Natural killer cell treated with Interleukin-12 subunit alpha and Interleukin-12 subunit beta and Interleukin-15 and Interleukin-18, amount 100 ng/mL, for 72 hours (primary cell): Measurements from ENCODE around the gene CYSTM1. TPM values are rescaled to one million over a fixed set of nuclear protein-coding genes. Genes with fewer than 3 reads are reported as not detected.
A peak's percentile ranks its signal among the peaks of the same experiment; 100 is the strongest.

Experiments used
- ATAC-seq, 2 donors: fragments of 150-1000 bp; cut with Tn5 transposase in 1 of 2; sonication (Bioruptor Pico), chemical (Tn5 transposase) in 1 of 2; 2 replicates each; pipeline ENCODE4 v1.10.0; 2021
- DNase-seq: peaks from one replicate; pipeline ENCODE4 v3.0.0; 2022; ENCODE audit warnings: low spot score
- H3K27ac Mint-ChIP-seq, 2 donors: 1 replicate in 1 of 2; 2 replicates in 1 of 2; pipeline ENCODE4 v1.8.0; 2022; ENCODE audit warnings: mixed read lengths in 2 of 2, mild to moderate bottlenecking in 1 of 2, moderate library complexity in 1 of 2
- H3K27me3 Mint-ChIP-seq, 2 donors: 1 replicate in 1 of 2; 2 replicates in 1 of 2; pipeline ENCODE4 v1.8.0; 2022; ENCODE audit warnings: mixed read lengths in 2 of 2
- H3K36me3 Mint-ChIP-seq: one replicate; pipeline ENCODE4 v1.8.0; 2022; ENCODE audit warnings: mixed read lengths
- H3K4me1 Mint-ChIP-seq, 2 donors: 1 replicate in 1 of 2; 2 replicates in 1 of 2; pipeline ENCODE4 v1.8.0; 2022; ENCODE audit warnings: low read depth in 2 of 2, mixed read lengths in 2 of 2, mild to moderate bottlenecking in 1 of 2
- H3K4me3 Mint-ChIP-seq: one replicate; pipeline ENCODE4 v1.8.0; 2022; ENCODE audit warnings: mixed read lengths
- H3K9me3 Mint-ChIP-seq: 2 replicates; pipeline ENCODE4 v1.8.0; 2022; ENCODE audit warnings: mixed read lengths
- total RNA-seq, 2 donors: library from RNA; stranded (reverse); gene quantifications; one replicate each; pipeline ENCODE4 v1.2.3, GENCODE V29; 2022

CYSTM1 gene
- total RNA-seq, 2 donors from 2014 or later, result 11.7 to 14.8 TPM

DNA sequence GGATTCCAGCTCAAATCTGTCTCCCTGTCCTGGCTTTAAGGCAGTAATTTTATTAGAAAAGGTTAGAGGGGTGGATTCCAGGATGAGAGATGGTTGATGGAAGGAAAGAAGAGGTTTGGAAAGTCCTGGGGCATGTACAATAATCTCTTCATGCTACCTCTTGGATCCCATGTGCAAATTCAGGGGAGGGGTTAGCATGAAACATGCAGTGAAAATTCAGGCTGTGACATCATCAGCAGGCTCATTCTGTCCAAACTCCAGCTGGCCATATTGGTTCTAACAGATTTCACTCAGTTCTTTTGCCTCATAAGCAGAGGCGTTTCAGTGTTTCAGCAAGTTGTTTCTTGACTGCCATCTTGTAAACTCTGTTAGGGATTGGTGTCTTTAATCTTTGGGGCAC is 55.4 kb downstream of the CYSTM1 start:
- no peak for DNase-seq
- no peak for ATAC-seq
- Mint-ChIP-seq H3K27me3 (peaks cover 17% of the 10 kb centered on the region in 2 donors), H3K4me3 (no peak overlapping the region), H3K36me3 (no peaks in the 10 kb centered on the region), H3K4me1 (peaks cover 0 to 3% of the 10 kb centered on the region in 2 donors), H3K9me3 (no peaks in the 10 kb centered on the region), H3K27ac (no peak overlapping the region)

GRCh38 chr5:140232731-140233130 is 57.7 kb downstream of the CYSTM1 start:
- Mint-ChIP-seq H3K27ac (no peak overlapping the region), H3K4me3 (no peak overlapping the region), H3K36me3 (no peaks in the 10 kb centered on the region), H3K9me3 (no peaks in the 10 kb centered on the region), H3K4me1 (peaks cover 0 to 3% of the 10 kb centered on the region in 2 donors), H3K27me3 (peaks cover 15 to 17% of the 10 kb centered on the region in 2 donors)
- DNase-seq, result no peak
- no peak for ATAC-seq

DNA sequence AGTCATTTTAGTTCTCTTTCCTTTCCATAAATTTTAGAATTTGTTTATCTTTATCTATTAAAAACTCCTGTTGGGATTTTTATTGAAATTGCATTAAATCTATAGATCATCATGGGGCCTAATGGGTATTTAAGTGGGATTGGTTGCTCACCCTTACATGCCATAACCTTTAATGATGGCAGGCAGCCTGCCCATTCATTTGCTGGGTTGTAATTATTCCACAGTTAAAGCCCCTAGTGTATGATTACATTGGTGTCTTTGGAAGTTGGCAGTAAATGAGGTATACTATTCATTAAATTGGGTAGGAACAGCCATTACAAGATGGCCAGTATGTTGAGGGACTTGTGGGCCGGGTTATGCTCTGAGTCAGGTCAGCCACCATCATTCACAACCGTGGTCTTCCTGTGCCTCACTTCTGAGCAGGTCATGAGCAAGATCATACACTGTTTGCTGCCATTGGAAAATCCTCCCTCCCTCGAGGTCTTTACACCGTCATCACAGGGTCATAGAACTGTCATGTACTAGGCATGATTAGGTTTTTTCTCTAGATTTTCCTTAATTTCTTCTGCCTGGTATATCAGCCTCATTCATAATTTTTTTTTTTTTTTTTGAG is 59.5 kb downstream of the CYSTM1 start:
- Mint-ChIP-seq H3K4me3 (no peak overlapping the region), H3K36me3 (no peaks in the 10 kb centered on the region), H3K9me3 (no peaks in the 10 kb centered on the region), H3K4me1 (no peaks in the 10 kb centered on the region), H3K27me3 (peaks cover 15 to 17% of the 10 kb centered on the region in 2 donors), H3K27ac (no peak overlapping the region)
- no peak for DNase-seq
- no peak for ATAC-seq

DNA sequence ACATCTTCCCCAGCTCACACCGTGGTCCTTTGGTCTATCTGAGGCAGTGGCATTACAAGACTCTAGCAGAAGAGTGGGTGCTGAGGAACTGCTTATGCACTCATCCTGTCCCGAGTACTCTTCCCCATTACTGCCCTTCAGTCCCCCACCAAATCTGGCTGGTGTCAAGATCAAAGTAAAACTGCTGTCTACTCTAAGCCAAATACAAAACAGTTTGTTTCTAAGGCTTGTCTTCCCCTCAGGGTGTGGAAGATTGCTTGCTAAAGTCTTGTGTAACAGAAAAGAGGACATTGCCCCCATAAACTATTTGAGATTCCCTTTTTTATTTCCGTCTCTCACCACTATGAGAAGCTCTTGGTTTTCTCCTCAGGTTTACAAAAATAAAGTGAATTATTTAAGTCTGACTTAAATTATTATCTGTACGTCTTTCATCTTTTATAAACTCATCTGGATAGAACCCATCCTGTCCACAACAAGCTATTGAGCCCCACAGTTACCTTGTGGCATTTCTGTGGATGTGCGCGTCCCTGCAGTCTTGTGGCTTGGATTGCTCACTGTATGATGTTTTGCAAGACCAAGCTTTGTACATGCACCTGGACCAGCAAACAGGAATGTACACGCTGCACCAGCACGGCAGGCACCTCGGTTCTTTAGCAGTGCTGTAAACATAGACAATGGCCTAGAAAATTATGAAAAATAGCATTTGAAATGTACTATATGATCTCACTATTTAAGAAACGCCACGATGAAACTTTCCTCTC is 61.0 kb downstream of the CYSTM1 start:
- no peak for ATAC-seq
- Mint-ChIP-seq H3K27me3 (peaks cover 15 to 17% of the 10 kb centered on the region in 2 donors), H3K36me3 (no peaks in the 10 kb centered on the region), H3K4me3 (no peak overlapping the region), H3K9me3 (no peaks in the 10 kb centered on the region), H3K4me1 (no peaks in the 10 kb centered on the region), H3K27ac (no peak overlapping the region)
- no peak for DNase-seq

- H3K27ac Mint-ChIP-seq, result no peak overlapping the region
- no peaks in the 10 kb centered on the region for H3K4me1 Mint-ChIP-seq
These were observed 62.1 kb downstream of the CYSTM1 start for GRCh38 chr5:140236891-140237598.

DNA sequence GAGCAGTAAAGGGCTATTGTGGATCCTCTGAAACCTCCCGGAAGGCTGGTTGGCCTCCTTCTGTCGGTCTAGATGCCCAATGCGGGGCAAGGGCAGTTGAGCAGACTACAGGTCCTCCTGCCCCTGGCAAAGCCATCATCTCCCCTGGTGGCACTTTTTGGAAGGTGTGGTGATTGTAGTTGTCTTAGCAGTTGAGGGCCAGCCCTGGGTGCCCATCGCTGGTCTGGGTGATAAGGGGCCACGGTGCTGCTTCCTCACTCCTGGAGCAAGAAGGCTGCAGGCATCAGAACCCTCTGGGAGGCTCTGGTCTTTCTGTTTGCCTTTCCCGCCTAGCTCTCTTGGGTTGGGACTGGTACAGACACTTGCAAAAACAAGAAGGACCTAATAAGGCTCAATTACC is 63.8 kb downstream of the CYSTM1 start:
- no peak overlapping the region for H3K4me3 Mint-ChIP-seq
- DNase-seq, result no peak
- ATAC-seq, result no peak
- H3K4me1 Mint-ChIP-seq, result no peaks in the 10 kb centered on the region
- H3K27ac Mint-ChIP-seq, result no peak overlapping the region
- no peaks in the 10 kb centered on the region for H3K36me3 Mint-ChIP-seq
- H3K27me3 Mint-ChIP-seq, result peaks cover under 1 to 2% of the 10 kb centered on the region in 2 donors
- H3K9me3 Mint-ChIP-seq, result no peaks in the 10 kb centered on the region

More at GRCh38 chr5:140236891-140237598, 62.1 kb downstream of the CYSTM1 start:
- Mint-ChIP-seq H3K9me3 (no peaks in the 10 kb centered on the region), H3K36me3 (no peaks in the 10 kb centered on the region), H3K4me3 (no peak overlapping the region), H3K27me3 (peaks cover 8 to 11% of the 10 kb centered on the region in 2 donors)
- DNase-seq (no peak), ATAC-seq (no peak)

DNA sequence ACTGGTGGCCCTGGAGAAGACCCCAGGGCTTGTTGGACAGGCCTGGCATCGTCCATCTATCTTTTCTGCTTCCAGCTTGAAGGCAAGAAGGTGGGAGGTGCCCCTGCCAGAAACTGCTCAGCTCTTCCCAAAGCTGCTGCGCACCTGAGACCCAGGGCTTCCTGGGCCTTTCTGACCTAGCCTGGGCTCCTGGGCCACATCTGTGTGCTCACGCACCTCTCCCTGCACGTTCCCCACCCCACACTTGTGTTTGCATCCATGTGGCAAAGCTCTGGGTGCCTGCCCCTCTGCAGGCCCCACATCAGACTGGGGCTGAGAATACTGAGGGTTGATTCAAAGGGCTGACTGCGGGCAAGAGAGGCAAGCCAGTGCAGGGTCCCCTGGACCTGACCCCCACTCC is 64.5 kb downstream of the CYSTM1 start:
- H3K27me3 Mint-ChIP-seq, result no peaks in the 10 kb centered on the region
- no peak for DNase-seq
- no peaks in the 10 kb centered on the region for H3K36me3 Mint-ChIP-seq
- no peak overlapping the region for H3K27ac Mint-ChIP-seq
- H3K4me3 Mint-ChIP-seq, result no peak overlapping the region
- H3K9me3 Mint-ChIP-seq, result no peaks in the 10 kb centered on the region
- H3K4me1 Mint-ChIP-seq, result peaks cover under 1 to 1% of the 10 kb centered on the region in 2 donors
- ATAC-seq, result peak in 1 of 2 donors; percentile 15

DNA sequence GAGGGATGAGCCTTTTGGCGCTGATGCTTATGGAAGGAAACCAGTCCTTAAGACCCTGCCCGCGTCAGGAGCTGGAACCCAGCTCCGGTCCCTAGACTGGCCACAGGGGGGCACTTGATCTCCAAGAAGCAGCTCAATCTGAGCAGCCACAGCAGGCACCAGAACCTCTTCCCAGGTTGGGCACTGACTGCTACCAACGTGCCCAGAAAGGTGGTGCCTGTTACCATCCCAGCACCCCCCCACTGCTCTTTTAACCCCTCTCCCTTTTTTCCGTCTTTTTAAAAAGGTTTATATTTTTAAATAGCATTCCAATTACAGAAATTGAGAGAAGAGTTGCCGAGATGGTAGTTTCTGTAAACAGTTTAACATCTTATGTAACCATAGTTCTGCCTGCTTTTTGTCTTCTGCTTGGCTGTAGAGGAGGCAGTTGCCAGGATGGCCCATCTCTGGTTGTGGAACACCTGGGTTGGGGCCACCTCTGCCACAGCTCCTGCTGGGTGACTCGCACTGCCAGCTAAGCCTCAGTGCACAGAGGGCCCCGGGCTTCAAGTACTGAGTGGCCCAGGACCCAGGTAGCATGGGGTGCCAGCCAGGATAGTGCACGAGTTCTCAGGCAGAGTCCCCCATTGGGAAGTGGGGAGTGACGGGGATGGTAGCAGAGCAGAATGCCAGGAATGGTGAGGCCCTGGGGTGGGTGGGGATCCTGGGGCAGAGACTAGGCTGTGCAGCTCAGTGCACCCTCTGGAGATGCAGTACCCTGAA is 65.1 kb downstream of the CYSTM1 start:
- H3K9me3 Mint-ChIP-seq, result no peaks in the 10 kb centered on the region
- ATAC-seq (peak; percentile 58 to 66), DNase-seq (no peak)
- no peak overlapping the region for H3K27ac Mint-ChIP-seq
- no peaks in the 10 kb centered on the region for H3K36me3 Mint-ChIP-seq
- H3K4me3 Mint-ChIP-seq, result no peak overlapping the region
- peaks cover 7% of the 10 kb centered on the region in 2 donors for H3K4me1 Mint-ChIP-seq
- H3K27me3 Mint-ChIP-seq, result no peaks in the 10 kb centered on the region

DNA sequence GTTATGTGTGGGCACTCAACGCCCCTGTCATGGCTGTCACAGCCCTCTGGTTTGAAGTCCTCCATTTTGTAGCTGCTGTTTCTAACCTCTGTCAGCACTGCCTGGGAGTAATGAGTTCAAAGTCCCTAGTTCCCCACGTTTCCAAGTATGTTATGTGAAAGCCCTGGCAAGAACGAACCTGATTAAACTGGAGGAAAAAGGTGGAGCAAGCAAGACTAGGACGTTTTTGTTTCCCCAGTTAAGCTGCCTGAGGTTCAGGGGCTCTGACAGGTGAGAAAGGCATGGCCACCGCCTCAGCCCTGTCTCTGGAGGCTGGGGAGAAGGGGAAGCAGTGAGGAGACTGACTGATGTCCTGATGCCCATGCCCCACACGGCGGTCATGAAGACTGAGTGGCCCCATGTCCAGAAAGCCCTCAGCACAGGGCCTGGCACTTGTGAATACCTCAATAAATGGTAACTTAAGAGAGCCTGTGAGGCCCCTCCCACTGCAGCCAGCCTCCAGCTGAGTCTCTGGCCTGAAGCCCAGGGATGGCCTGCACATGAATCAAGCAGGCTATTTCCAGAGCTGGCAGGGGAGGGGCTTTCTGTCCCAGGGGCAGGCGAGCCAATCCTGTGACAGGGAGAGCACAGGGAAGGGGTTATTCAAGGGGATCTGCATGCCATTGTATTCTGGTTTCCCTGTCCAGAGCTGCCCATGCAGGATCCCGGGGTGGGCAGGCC is 66.2 kb downstream of the CYSTM1 start:
- DNase-seq (no peak), ATAC-seq (no peak)
- H3K36me3 Mint-ChIP-seq, result no peaks in the 10 kb centered on the region
- H3K4me3 Mint-ChIP-seq, result no peak overlapping the region
- no peak overlapping the region for H3K27ac Mint-ChIP-seq
- H3K27me3 Mint-ChIP-seq, result no peaks in the 10 kb centered on the region
- peaks cover 10 to 12% of the 10 kb centered on the region in 2 donors for H3K4me1 Mint-ChIP-seq
- H3K9me3 Mint-ChIP-seq, result no peaks in the 10 kb centered on the region

DNA sequence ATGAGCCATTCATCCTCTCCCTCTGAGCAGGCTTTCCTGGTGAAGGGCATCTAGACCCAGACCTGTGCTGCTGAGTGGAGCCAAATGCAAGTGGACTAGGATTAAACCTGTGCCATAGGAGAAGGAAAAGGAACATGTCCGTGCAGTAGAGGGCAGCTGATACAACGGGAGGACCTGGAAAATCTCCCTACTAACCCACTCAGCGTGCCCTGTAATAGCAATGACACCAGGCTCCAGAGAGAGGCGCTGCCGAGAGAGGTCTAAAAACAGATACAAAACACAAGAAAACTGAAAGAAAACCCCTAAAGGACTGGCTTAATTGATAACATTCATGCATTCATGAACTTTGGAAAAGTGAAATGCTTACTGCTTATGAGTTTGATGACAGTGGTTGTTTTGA is 67.1 kb downstream of the CYSTM1 start:
- no peak overlapping the region for H3K27ac Mint-ChIP-seq
- DNase-seq (no peak), ATAC-seq (no peak)
- H3K4me3 Mint-ChIP-seq, result no peak overlapping the region
- H3K4me1 Mint-ChIP-seq, result peaks cover 10 to 12% of the 10 kb centered on the region in 2 donors
- no peaks in the 10 kb centered on the region for H3K27me3 Mint-ChIP-seq
- H3K9me3 Mint-ChIP-seq, result no peaks in the 10 kb centered on the region
- H3K36me3 Mint-ChIP-seq, result no peaks in the 10 kb centered on the region

GRCh38 chr5:140242890-140243585 is 68.0 kb downstream of the CYSTM1 start:
- DNase-seq, result no peak
- no peaks in the 10 kb centered on the region for H3K9me3 Mint-ChIP-seq
- H3K27ac Mint-ChIP-seq, result no peak overlapping the region
- ATAC-seq, result no peak
- H3K36me3 Mint-ChIP-seq, result no peaks in the 10 kb centered on the region
- peaks cover 10 to 12% of the 10 kb centered on the region in 2 donors for H3K4me1 Mint-ChIP-seq
- H3K27me3 Mint-ChIP-seq, result no peaks in the 10 kb centered on the region
- no peak overlapping the region for H3K4me3 Mint-ChIP-seq

DNA sequence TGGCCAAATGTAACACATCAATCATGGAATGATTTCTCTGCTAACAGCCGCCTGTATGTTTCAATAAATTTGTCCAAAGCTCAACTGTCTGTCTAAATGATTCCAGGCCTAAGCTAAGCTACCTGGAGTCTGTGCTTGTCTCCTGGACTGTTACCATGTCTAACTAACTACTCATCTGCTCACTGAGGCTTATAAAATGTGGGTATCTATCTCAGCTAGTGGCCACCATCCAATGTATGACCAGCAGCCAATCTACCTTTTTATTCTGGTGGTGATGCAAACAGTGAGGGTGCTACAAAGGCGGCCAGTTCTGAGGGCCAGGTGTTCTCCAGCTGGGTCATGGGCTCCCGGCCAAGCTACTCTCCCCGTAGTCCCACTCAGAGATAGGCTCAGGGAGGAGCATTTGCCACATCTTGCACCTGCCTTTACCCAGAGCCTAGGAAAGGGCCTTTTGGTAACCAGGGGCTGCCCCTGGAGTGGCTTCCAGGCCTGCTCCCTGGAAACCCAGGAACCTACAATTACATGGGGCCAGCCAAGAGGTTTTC is 68.8 kb downstream of the CYSTM1 start:
- no peak overlapping the region for H3K27ac Mint-ChIP-seq
- no peaks in the 10 kb centered on the region for H3K36me3 Mint-ChIP-seq
- H3K4me3 Mint-ChIP-seq, result no peak overlapping the region
- no peaks in the 10 kb centered on the region for H3K9me3 Mint-ChIP-seq
- no peaks in the 10 kb centered on the region for H3K27me3 Mint-ChIP-seq
- DNase-seq (no peak), ATAC-seq (no peak)
- peaks cover 10 to 12% of the 10 kb centered on the region in 2 donors for H3K4me1 Mint-ChIP-seq
